A549 (cell line): Measurements from ENCODE around the gene DAB1.

ENCODE experiments used
- CTCF ChIP-seq: fragments of >200 bp; sonication (Bioruptor Twin); formaldehyde crosslinking; IDR thresholded peaks from 3 replicates; pipeline ENCODE4 v1.5.1; 2016
- ELK1 ChIP-seq: fragments of 150-350 bp; IDR thresholded peaks from 2 replicates; pipeline ENCODE4 v1.6.1; 2014; ENCODE audit warnings: low read depth, mild to moderate bottlenecking, low read length
- POLR2A ChIP-seq: IDR thresholded peaks from 2 replicates; pipeline ENCODE4 v1.6.1; 2012; ENCODE audit warnings: mild to moderate bottlenecking, low read length
- RCOR1 ChIP-seq: fragments of 150-350 bp; IDR thresholded peaks from 2 replicates; pipeline ENCODE4 v1.6.1; 2014; ENCODE audit warnings: antibody characterized with exemption, low read length, low read depth
- TF ChIP-seq, protein P1 (sequence below): fragments of >200 bp; sonication (Bioruptor Twin); formaldehyde crosslinking; IDR thresholded peaks from 3 replicates; pipeline ENCODE4 v1.6.1; 2016

GRCh38 chr1:57378534-57378933, 45.3 kb downstream of the DAB1 start:
- TF ChIP-seq RCOR1 (no peak), CTCF (no peak), POLR2A (no peak), ELK1 (no peak)
- TF ChIP-seq, protein P1, sequence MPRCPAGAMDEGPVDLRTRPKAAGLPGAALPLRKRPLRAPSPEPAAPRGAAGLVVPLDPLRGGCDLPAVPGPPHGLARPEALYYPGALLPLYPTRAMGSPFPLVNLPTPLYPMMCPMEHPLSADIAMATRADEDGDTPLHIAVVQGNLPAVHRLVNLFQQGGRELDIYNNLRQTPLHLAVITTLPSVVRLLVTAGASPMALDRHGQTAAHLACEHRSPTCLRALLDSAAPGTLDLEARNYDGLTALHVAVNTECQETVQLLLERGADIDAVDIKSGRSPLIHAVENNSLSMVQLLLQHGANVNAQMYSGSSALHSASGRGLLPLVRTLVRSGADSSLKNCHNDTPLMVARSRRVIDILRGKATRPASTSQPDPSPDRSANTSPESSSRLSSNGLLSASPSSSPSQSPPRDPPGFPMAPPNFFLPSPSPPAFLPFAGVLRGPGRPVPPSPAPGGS, result no peak
